Epidermal melanocyte (primary cell): ENCODE data around the gene RASGRF1.

Source experiments
- DNase-seq: peaks from one replicate; pipeline ENCODE4 v3.0.0; 2011; ENCODE audit warnings: low spot score; ENCODE audit not compliant: insufficient read length

RASGRF1 gene

GRCh38 chr15:78914027-78914764, 176.4 kb downstream of the RASGRF1 start:
- DNase-seq, result no peak

- DNase-seq, result no peak
Observed at GRCh38 chr15:78913012-78913411, 177.6 kb downstream of the RASGRF1 start.

- DNase-seq, result no peak
Observed at GRCh38 chr15:78912316-78912715, 178.3 kb downstream of the RASGRF1 start.

- no peak for DNase-seq
Observed at GRCh38 chr15:78910271-78910670, 180.3 kb downstream of the RASGRF1 start.
